Measurements from ENCODE around the gene ITM2C.

The ITM2C gene

DNA sequence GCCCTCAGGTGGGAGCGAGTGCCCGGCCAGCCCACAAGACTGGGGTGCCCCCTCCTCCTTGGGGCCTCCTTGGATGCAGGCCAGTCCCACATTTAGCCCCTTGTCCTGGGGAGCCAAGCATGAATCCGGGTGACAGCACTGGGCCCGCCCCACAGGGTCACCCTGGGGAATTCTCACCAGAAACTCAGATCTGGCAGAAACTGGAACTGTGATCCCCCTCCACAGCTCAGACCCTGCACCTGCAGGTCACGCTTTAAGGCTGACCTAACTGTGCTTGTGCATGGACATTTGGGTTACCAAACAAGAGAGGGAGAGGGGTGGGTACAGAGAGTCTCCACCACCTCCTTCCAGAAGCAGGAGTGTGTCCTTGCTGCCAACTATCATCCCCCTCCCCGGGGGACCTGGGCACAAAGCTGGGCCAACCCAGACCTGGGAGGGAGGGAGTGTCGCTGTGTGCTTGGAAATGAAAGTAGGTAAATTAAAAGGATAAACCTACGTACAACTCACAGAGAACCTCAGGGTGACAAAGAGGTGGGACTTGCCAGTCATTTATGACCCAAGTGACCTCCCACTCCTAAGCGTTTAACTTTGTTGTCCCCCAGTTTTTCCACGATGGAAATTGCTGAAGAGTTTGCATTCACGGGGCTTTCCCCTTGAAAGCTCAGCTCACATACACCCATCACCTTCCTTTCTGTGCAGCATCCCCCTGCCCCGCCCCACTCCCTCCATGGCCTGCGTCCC, 9.1 kb downstream of the ITM2C start:
- DNase-seq: no peak

DNA sequence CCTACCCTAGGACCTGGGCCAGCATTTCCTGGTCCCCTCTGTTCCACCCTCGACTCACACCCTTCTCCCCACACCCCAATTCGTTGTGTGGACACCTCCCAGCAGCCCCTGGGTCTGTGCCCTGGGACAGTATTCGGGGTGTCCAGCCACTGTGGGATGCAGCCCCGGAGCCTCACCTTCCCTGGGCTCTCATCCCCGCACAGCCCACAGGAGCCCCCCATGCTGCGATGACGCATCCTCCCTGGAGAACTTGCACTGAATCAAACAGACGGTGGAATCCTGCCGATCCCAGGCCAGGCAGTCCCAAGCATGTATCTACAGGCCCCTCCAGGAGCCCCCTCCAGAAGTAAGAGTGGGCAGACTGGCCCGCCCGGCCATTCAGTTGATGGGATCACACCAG, 9.7 kb downstream of the ITM2C start:
- DNase-seq: no peak

DNA sequence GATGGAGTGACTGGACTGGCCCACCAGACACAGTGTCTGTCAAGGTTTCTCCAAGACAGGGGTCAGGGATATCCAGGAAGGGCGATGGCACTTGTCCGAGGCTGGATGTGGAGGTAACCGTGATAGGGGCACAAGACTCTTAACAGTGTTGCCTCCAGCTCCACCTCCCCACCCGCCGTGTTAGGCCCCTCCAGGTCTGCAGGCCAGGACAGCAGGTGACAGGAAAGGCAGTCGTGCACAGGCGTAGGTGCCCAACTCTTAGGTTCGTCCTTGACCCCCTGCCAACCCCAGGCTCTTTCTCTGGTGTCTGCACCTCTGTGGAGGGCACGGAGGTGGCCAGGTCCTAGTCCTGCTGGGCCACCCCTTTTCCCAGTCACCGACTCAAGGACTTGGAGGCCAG, 10.1 kb downstream of the ITM2C start:
- no peak for DNase-seq

DNA sequence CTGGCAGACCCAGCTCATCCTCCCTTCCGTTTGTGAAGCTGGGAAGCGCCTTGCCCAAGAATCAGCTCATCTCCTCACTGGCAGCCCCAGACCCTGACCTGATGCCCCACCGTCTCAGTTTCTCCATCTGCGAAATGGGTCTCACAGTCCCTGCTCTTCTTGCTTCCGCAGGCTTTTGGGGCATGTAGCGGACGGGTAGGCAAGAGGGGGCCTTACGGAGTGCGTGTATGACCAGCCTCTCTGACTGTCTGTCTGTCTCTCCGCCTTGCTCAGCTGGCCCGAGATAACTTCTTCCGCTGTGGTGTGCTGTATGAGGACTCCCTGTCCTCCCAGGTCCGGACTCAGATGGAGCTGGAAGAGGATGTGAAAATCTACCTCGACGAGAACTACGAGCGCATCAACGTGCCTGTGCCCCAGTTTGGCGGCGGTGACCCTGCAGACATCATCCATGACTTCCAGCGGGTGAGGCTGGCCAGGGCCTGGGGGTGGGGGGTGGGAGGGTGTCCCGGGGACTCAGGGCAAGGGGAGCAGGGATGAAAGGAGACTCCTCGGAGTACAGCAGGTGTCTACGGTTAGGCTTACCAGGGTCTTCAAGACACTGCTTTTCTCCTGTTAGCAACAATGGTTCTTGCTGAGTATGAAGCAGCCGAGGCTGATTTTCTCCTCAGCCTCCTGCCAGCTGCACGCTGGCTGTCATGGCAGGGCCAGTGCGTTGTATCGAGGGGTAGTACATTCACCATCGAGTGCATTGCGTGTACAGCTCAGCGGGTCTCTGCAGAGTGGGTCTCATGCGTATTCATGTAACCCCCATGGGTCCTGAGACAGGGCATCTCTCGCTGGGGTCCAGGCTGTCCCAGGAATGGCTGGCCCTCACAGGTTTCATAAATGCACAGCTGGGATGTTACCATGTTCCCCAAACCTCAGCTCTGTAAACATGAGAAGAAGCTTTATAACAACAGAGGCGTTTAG, 10.9 kb downstream of the ITM2C start:
- no peak for DNase-seq

DNA sequence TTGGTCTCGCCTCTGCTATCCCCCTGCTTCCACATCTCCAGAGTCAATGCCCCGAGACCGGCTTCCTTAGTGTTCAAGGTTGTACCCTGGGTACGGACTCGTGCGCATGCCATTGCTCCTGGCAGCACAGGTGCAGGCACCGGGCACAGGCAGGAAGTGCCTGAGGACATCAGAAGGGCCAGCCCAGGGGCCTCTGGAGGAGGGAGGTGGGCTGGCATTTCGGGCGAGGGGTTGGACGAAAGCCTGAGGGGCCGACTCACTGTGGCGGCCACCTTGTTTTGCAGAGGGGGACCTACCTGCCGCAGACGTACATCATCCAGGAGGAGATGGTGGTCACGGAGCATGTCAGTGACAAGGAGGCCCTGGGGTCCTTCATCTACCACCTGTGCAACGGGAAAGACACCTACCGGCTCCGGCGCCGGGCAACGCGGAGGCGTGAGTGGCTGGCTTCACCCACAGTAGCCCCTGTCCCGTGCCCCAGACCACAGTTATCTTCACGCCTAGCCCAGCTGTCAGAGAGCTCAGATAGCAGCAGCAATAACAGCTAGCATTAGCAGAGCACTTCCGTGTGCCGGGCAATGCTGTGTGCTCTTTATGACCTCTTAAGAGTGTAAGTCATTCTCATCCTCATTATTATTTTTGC, 12.5 kb downstream of the ITM2C start:
- DNase-seq: no peak

DNA sequence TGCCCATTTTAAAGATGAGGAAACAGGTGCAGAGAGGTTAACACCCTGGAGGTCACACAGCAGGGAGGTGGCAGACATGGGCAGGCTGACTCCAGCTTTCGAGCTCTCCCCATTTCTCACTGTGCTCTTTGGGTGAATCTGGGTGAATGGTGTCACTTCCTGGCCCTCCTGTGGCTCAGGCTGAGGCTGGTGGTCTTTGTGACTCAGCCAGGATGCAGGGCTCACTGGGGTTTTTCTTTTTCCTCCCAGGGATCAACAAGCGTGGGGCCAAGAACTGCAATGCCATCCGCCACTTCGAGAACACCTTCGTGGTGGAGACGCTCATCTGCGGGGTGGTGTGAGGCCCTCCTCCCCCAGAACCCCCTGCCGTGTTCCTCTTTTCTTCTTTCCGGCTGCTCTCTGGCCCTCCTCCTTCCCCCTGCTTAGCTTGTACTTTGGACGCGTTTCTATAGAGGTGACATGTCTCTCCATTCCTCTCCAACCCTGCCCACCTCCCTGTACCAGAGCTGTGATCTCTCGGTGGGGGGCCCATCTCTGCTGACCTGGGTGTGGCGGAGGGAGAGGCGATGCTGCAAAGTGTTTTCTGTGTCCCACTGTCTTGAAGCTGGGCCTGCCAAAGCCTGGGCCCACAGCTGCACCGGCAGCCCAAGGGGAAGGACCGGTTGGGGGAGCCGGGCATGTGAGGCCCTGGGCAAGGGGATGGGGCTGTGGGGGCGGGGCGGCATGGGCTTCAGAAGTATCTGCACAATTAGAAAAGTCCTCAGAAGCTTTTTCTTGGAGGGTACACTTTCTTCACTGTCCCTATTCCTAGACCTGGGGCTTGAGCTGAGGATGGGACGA, 13.2 kb downstream of the ITM2C start:
- no peak for DNase-seq

DNA sequence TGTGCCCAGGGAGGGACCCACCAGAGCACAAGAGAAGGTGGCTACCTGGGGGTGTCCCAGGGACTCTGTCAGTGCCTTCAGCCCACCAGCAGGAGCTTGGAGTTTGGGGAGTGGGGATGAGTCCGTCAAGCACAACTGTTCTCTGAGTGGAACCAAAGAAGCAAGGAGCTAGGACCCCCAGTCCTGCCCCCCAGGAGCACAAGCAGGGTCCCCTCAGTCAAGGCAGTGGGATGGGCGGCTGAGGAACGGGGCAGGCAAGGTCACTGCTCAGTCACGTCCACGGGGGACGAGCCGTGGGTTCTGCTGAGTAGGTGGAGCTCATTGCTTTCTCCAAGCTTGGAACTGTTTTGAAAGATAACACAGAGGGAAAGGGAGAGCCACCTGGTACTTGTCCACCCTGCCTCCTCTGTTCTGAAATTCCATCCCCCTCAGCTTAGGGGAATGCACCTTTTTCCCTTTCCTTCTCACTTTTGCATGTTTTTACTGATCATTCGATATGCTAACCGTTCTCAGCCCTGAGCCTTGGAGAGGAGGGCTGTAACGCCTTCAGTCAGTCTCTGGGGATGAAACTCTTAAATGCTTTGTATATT, 14.0 kb downstream of the ITM2C start:
- no peak for DNase-seq

DNA sequence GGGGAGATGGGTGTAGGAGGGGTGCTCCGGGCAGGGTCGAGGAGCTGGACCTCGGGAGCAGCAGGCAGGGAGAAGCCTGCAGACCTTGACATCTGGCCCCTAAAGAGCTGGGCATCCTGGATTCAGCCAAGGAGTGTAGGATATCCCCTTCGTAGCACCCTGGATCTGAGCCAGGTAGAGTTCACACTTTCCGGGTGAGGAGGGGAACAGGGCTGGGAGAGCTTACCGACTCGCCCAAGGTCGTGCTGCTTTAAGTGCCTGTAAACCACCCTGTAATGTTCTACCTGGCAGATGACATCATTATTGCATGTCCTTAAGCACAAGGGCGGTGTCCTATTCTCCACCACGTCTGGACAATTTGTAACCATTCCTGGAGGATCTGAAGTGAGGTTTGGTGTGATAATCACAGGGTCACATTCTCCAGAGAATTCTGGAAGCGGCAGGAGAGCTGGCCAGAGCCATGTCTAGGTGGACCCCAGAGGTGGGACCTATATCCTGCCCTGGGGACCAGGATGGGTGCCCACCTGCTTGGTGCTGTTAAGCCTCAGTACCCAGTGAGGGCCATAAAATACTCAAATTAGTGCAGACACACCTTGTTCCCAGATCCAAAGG, 14.6 kb downstream of the ITM2C start:
- no peak for DNase-seq

DNA sequence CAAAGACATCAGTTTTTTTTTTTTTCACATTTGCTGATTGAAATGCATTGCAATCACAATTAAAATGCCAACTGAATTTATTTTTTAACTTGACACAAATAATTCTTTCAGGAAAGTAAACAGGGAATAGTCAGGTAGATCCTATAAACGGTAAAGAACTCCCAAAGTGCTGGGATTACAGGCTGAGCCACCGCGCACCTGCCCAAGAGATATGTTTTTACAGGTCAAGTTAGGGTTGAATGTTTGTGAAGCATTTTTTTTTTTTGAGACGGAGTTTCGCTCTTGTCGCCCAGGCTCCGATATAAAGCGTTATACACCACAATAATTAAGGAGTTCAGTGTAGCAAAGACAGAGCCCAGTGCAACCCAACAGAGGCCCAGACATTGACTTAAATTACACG, 15.1 kb downstream of the ITM2C start:
- DNase-seq: no peak

DNA sequence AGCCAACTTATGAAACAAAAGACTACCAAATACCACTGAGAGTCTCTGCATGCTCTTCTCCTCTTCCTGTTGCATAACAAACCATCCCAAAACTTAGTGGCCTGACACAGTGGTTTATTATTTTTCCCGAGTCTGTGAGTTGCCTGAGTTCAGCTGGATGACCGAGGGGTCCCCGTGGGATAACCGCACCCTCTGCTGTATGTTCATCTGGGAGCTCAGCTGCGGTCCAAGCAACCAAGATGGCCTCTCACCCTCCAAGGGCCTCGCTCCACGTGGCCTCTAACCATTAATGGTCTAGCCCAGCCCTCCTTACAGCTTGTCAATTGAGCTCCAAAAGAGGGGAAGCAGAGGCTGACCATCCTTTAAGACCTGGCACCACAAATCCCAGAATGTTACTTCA, 17.1 kb downstream of the ITM2C start:
- no peak for DNase-seq

DNA sequence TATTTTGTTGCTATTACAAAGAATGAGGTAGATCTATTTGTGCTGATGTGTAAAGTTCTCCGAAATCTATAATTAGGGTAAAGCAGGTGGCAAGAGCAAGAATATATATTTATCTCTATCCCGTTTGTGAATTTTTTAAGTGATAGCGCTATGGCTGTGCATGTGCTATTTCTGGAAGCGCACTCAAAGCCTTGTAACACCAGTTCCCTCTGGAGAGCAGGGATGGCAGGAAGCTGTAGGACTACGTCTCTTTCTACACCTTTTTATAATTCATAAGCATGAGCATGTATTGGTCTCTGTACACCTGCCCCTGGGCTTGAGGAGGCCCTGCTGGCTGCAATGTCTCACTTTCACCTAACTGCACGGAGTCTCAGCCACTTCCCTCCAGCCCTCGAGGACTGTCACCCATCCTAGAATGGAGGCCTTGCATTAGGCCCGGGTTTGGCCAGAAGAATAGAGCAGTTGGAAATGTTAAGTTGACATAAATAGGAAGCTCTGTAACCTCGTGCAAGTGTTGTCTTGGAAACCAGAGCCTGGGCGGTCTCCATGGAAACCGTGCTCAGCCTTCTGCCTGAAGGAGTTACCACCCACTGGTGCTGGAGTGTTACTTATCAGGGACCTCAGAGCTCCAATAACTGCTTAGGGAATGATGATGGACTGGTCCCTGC, 20.9 kb downstream of the ITM2C start:
- DNase-seq: peak; percentile 32

DNA sequence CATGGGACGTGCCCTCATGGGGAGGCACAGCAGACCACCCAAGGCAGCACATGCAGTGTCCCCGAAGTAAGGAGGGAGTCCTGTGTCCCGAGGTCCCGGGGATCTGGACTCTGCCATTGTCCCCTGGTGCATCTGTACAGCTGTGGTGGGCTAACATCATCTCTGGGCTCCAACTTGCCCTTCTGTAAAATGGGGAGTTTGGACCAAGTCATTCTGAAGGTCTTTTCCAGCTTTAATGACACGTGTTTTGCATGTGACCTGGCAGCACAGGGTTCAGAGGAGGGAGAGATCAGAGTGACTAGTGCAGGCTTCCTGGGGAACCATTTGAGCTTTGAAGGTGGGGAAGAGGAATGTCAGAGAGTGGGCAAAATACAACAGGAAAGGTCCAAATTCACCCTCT, 21.5 kb downstream of the ITM2C start:
- DNase-seq: no peak

DNA sequence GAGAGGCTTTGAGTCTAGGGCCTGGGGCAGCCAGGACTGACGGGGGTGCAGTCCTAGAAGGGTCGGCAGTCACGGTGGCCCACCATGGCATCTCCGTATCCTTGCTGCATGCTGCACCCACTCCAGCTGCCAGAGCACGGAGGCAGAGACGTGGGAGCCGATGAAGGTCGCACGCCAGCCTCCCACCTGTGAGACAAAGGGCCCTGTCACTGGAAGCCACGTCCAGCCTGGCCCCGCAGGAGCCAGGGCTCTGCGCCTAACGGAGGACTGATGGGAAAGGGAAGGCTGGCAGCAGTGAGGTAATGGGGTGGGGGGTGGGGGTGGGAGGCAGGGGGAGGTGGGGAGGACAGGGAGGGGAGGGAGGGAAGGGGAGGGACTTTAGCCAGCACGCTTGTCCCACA, 21.9 kb downstream of the ITM2C start:
- no peak for DNase-seq

DNA sequence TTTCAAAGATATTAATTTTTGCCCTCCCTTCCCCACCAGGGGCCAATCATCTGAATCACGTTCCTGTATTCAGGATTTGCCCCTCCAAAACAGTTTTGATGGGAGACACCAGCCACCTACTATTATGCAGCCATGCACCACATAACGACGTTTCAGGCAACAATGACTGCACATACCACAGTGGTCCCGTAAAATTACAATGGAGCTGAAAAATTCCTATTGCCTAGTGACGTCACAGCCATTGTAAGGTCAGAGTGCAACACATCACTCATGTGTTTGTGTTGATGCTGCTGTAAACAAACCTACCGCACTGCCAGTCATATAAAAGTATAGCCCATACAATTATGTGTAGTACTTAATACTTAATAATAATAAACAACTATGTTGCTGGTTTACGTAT, 22.6 kb downstream of the ITM2C start:
- no peak for DNase-seq

DNA sequence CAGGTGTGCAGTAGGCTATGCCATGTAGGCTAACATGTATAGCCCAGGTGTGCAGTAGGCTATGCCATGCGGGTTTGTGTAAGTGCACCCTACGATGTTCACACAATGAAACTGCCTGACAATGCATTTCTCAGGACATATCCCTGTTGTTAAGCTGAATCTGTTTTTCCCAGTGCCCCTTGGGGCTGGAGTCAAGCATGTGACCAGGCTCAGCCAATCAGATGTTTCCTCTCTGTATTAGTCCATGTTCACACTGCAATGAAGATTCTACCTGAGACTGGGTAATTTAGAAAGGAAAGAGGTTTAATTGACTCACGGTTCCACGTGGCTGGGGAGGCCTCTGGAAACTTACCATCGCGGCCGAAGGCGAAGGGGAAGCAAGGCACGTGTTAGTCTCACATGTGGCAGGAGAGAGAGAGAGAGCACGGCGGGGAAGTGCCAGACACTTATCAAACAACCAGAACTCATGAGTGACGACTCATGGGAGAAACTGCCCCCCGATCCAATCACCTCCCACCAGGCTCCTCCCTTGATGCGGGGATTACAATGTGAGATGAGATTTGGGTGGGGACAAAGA, 24.2 kb downstream of the ITM2C start:
- no peak for DNase-seq

DNA sequence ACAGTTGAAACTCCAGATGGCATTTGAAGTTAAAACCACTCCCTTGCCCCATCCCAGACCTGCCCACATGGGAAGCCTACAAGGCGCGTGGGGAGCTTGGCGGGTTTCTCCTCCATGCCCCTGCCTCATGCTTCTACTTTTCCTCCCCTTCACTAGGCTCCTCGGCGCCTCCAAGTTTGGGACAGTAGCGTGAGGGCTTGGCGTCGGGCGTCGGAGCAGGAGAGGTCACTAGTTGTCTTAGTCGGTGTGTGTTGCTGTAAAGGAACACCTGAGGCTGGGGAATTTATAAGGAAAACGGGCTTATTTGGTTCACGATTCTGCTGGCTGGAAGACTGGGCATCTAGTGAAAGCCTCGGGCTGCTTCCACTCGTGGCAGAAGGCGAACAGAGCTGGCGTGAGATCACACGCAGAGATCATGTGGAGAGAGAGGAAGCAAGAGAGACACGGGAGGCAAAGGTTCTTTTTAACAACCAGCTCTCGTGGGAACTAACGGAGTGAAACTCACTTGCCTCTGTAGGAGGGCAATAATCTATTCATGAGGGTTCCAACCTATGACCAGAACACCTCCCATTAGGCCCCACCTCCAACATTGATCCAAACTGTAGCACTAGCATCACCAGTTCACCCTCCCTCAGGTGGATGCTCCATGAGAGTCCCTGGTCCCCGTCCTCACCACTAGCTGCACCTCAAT, 25.3 kb downstream of the ITM2C start:
- DNase-seq: no peak

DNA sequence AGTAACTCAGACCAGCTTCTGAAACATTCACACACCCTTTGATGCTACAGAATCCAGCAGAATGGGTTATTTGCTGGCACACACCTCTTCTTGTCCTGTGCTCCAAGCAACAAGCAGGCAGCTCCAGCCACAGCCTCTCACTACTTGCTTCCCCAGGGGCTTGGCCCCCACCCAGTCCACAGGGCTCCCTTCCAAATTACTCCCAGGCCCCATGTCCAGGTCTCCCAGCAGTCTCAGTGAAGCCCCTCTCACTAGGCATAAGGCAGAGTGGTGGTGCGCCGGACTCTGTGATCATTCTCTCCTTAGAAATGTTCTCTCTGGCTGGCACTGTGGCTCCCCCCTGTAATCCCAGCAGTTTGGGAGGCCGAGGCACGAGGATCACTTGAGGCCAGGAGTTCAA, 25.9 kb downstream of the ITM2C start:
- no peak for DNase-seq

DNA sequence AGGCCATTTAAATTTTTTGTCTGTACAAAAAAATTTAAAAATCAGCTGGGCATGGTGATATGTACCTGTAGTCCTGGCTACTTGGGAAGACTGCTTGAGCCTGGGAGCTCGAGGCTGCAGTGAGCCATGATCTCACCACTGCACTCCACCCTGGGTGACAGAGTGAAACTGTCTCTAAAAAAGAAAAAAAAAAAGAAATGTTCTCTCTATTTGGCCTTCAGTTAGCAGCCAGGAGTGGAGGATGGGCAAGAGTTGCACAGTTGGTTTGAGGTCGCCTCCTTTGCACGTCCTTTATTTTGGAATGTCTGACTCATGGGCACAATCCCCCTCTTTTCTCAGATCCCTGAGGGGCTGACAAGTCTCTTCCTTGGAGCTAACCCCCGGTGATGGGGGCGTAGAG, 26.3 kb downstream of the ITM2C start:
- no peak for DNase-seq

DNA sequence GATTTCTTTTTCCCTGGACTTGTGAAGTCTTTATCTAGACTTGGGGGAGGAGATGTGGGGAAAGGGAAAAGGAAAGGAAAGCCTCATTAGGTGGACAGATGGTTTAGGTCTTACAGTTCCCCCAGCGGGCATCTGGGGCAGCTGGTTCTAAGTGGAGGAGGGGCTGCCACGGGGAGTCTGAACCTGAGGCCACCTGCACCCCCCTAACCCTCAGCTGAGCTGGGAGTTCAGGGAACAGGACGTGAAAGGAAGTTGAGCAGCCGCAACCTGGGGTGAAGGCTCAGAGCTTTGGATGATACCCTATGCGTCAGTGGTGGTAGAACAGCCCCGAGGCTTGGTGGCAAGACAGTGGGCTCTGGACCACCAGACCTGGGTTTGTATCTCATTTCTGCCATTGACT, 26.8 kb downstream of the ITM2C start:
- DNase-seq: no peak

DNA sequence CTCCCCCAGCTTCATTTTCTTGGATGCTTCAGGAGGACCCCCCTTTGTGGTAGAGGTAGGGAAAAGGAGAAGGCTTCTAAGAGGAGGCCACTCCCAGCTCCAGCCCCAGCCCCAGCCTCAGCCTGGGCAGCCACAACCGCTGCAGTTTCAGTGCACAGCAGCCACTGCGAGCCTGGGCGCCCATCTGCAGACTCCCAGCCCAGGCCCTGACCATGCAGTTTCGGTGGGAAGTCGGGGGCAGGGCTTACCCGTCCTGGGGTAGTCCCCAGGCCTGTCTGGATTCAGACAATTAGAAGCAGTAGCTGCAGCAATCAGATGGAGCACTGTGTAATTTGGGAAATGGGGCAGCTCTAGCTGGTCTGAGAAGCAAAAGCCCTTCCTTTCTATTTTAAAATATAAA, 28.6 kb downstream of the ITM2C start:
- DNase-seq: no peak

Data from midbrain (tissue), 1 donor.